PFSK-1 (cell line): ENCODE results near the gene OAT.

ENCODE experiments used
- POLR2AphosphoS5 ChIP-seq: IDR thresholded peaks from 2 replicates; pipeline ENCODE4 v1.6.1; 2012; ENCODE audit warnings: low read depth, mild to moderate bottlenecking, control low read depth, low read length, moderate library complexity
- SIN3A ChIP-seq: IDR thresholded peaks from 2 replicates; pipeline ENCODE4 v1.6.1; 2012; ENCODE audit warnings: mild to moderate bottlenecking, low read length, moderate library complexity, borderline replicate concordance; ENCODE audit not compliant: insufficient read depth
- TF ChIP-seq, protein P1 (sequence below), 2 experiments: IDR thresholded peaks; 2 replicates each; pipeline versions ENCODE4 v1.6.1 to v1.8.0; 2011 to 2012; ENCODE audit warnings: low read depth in 2 of 2, low read length in 2 of 2, control low read depth in 1 of 2, inconsistent platforms in 1 of 2, mild to moderate bottlenecking in 1 of 2, moderate library complexity in 1 of 2; ENCODE audit not compliant: insufficient read depth in 1 of 2

DNA sequence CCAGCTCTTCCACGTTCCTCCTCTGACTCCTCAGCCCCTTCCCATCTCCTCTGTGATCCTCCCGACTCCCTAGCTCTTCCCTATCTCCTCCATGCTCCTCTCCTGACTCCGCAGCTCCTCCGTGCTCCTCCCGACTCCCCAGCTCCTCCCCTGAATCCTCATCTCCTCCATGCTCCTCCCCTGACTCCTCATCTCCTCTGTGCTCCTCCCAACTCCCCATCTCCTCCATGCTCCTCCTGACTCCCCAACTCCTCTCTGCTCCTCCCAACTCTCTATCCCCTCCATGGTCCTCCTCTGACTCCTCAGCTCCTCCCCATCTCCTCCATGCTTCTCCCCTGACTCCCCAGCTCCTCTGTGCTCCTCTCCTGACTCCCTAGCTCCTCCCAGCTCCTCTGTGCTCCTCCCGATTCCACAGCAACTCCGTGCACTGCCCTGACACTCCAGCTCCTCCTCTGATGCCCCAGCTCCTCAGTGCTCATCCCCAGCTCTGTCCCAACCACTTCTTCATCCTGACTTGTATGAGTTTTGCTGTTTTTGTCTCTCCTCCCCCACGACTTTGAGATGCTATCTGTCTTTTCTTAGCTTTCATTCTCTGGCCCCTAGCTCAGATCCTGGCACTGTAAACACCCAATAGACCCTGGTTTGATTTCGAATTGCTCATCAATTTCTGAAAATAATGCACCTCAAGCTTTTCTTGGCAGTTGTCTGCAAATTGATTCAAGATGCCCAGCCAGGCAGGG, 38.3 kb downstream of the OAT start:
- TF ChIP-seq POLR2AphosphoS5 (no peak), SIN3A (no peak)
- TF ChIP-seq, protein P1, sequence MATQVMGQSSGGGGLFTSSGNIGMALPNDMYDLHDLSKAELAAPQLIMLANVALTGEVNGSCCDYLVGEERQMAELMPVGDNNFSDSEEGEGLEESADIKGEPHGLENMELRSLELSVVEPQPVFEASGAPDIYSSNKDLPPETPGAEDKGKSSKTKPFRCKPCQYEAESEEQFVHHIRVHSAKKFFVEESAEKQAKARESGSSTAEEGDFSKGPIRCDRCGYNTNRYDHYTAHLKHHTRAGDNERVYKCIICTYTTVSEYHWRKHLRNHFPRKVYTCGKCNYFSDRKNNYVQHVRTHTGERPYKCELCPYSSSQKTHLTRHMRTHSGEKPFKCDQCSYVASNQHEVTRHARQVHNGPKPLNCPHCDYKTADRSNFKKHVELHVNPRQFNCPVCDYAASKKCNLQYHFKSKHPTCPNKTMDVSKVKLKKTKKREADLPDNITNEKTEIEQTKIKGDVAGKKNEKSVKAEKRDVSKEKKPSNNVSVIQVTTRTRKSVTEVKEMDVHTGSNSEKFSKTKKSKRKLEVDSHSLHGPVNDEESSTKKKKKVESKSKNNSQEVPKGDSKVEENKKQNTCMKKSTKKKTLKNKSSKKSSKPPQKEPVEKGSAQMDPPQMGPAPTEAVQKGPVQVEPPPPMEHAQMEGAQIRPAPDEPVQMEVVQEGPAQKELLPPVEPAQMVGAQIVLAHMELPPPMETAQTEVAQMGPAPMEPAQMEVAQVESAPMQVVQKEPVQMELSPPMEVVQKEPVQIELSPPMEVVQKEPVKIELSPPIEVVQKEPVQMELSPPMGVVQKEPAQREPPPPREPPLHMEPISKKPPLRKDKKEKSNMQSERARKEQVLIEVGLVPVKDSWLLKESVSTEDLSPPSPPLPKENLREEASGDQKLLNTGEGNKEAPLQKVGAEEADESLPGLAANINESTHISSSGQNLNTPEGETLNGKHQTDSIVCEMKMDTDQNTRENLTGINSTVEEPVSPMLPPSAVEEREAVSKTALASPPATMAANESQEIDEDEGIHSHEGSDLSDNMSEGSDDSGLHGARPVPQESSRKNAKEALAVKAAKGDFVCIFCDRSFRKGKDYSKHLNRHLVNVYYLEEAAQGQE (IDR thresholded peaks at IDR 0.05; ENCODE audit: insufficient read depth in 1 of 2, low read depth in 2 of 2, low read length in 2 of 2) = no peak
